GM21825 (cell line): ENCODE data around the gene SMTNL2.
A peak's percentile ranks its signal among the peaks of the same experiment; 100 is the strongest.
"Not testable (repeated sequence)": the region's sequence is repeated elsewhere in the genome, so short reads cannot be mapped to it uniquely, and the experiment has no call there.

Experiments
- ATAC-seq: cut with Tn5 transposase; IDR thresholded peaks from one replicate; pipeline ENCODE4 v1.9.1; 2021; ENCODE audit warnings: mild to moderate bottlenecking, moderate library complexity; ENCODE audit not compliant: unreplicated experiment

Gene SMTNL2

DNA sequence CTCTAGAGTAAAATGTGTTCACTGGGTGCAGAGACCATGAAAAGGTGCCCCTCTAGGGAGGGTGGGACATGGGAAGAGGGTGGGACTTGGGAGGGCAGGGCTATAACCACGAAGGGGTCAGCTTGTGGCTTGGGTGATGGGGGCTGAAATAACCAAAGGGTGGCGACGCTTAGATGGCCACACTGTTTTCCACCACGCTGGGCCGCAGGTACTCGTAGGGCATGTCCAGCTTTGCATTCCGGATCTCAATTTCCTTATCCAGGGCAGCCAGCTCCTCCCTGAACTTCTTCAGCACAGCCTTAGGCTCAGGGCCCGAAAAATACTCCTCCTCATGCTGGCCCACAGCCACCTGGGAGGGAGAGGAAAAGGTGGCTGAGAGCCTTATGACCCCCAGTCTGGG lies 47.1 kb downstream of the SMTNL2 start:
- ATAC-seq: no peak

DNA sequence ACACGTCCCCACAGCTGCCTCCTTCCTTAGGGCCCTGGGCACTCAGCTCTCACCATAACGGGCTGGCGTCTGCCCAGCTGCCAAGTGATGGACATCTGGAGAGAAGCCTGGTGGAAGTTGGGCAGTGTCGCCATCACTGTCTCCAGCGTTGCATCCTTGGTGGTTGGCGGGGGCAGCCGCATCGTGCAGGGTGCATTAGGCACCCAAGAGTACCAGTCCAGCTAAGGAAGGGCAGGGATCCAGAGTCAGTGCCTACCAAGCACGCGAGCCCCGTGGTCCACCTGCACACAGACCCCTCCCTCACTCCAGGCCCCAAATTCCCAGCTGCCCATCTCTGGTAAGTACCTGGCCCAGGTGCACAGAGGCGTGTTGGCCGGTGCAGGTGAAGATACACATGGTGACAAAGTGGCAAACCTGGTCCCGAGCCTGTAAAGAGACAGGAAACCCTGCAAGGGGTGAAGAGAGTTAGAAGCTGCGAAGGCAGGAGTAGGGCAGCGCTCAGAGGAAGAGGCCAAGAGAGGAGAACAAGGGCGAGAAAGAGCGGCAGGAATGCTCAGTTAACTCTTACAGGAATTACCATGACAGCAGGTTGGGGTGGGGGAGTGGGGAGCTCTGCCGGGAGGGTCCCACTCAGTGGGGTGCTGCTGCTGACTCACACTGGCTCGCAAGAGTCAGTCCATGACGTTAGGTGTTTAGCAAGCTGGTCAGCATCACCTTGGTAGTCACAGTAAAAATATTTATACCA lies 47.7 kb downstream of the SMTNL2 start:
- no peak for ATAC-seq

DNA sequence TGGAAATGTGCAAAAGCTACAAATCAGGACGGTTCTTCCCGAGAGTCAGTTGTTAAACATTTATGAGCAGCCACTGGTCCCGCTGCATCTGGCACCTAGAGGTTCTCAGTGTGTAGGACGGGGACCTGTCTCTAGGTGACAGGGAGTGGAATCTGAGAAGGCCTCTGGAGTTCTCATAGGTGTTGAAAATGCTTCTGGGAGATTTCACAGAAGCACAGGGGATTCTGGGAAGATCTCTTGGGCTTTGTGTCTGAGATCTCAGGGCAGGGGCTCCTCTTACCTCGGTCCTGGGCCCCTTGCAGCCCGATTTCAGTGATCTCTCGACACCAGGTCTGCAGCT lies 48.2 kb downstream of the SMTNL2 start:
- no peak for ATAC-seq

DNA sequence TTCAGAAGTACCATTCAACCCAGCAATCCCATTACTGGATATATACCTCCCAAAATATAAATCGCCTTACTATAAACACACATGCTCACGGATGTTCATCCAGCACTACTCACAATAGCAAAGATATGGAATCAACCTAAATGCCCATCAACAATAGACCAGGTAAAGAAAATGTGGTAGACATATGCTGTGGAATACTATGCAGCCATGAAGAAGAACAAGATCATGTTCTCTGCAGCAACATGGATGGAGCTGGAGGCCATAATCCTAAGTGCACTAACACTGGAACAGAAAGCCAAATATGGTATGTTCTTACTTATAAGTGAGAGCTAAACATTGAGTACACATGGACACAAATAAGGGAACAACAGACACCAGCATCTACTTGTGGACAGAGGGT lies 49.3 kb downstream of the SMTNL2 start:
- no peak for ATAC-seq

GRCh38 chr17:4634976-4635375 lies 50.6 kb downstream of the SMTNL2 start:
- no peak for ATAC-seq

DNA sequence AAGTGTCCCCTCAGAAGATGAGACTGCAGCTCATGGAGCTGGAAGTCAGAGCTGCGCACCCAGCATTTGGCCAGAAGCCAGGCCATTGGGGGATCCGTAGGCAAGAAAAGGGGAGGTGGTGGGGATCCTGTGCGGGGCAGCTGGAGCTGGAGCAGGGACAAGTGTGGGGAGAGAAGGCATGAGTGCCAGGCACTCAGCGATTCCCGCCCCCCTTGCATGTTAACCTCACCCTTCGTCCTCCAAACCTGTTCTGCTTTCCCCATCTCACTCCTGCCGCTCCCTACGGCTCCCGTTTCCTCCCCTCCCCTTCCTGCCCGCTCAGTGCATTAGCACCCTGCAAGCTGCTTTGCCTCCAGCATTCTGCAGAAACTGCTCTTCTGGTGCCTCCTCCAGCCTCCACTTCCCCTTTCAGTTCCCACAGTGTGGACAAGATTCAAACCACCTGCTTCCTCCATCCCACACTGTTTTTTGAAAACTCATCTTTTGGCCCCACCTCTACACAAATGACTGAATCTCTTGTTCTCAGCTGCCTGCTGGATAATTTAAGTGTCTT lies 51.6 kb downstream of the SMTNL2 start:
- ATAC-seq: peak; percentile 74

- ATAC-seq: no peak
These were observed 52.3 kb downstream of the SMTNL2 start for GRCh38 chr17:4636474-4637100.

GRCh38 chr17:4638766-4639165 lies 54.4 kb downstream of the SMTNL2 start:
- ATAC-seq: not testable (repeated sequence)

GRCh38 chr17:4639301-4640059 lies 55.2 kb downstream of the SMTNL2 start:
- ATAC-seq: not testable (repeated sequence)

DNA sequence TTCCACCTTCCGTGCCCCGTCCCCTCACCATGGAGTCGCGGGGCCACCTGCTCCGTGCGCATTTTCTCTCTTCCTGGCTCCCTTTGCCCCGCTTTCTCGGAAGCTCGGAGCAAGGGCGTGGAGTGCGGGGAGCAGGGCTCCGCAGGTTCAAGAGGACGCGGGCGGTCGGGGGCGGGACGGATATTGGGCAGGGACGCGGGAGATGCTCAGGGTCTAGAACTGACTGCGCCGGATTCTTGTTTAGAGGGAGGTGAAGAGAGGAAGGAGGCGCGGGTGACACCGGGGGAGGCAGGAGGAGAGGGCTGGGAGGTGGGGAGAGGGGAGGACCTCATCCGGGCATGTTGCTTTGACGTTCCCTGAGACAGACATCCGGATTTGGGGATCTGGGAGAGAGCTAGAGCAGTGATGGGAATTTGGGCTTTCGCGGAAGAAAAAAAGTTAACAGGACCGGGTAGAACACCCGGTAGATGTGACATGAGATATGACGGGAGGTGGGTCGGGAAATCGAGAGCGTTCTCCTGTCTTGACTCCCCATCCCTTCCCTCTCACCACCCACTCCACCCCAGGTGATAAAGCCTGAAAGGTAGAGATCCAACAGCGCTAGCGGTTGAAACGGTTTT lies 56.4 kb downstream of the SMTNL2 start:
- not testable (repeated sequence) for ATAC-seq

GRCh38 chr17:4641297-4642195 lies 57.2 kb downstream of the SMTNL2 start, which contains the start of gene ALOX15:
TSS of gene ALOX15 (minus strand) at chr17:4641678. CDS start at chr17:4641651, 27 bp downstream.
- ATAC-seq: no peak

DNA sequence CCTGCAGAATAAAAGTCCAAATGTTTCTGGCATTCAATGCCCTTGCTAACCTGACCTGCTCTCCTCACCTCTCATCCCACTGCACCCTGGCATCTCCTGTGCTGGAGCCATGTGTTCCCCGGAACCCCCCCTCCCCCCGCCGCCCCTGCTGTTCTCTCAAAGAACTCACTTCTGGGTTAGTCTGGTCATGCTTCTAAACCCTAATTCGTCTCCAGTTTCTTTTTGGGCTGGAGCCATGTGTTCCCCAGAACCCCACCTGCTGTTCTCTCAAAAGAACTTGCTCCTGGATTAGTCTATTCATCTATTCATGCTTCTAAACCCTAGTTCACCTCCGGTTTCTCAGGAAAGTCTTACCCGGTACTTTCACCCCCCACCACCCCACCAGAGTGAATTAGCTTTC lies 58.0 kb downstream of the SMTNL2 start:
- ATAC-seq: no peak

- ATAC-seq: no peak
These were observed 59.3 kb downstream of the SMTNL2 start for GRCh38 chr17:4643676-4644075.

- no peak for ATAC-seq
These were observed 61.3 kb downstream of the SMTNL2 start for GRCh38 chr17:4645642-4646041.

DNA sequence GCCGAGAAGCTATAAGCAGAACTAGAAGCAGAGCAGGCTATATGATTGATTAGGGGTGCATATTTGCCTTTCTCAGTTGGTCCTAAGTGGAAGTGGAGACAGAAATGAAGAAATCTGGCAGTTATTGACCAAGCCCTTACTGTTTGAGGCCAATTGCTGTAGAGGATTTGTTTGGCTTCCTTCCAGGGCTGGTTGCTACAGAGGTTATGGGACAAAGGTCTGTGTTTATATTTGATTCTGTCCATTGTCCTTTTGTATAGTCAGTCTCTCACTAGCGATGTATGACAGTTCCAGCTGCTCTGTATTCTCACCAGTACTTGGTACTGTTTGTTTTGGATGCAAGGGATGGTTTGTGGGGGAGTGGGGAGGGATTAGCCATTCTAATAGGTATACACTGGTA lies 64.4 kb downstream of the SMTNL2 start:
- ATAC-seq: no peak

- no peak for ATAC-seq
These were observed 68.7 kb downstream of the SMTNL2 start for GRCh38 chr17:4652997-4653396.

- not testable (repeated sequence) for ATAC-seq
These were observed 71.6 kb downstream of the SMTNL2 start for GRCh38 chr17:4655933-4656332.

DNA sequence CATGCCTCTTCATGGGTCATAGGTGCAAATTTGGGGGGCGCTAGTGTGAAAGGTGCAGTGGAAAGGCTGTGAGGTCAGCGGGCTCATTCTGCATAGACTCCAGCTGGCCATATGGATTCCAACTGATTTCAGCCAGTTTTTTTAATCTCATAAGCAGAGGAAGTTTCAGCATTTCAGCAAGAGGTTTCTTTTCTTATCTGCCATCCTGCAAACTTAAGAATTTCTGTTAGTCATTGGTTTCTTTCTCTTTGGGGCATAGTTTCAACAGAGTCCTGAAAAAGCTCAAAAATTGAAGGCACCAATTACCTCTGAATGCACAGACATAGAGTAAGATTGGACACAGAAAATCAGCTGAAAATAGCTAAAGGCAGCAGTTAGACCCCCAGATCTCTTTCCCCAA lies 73.3 kb downstream of the SMTNL2 start:
- no peak for ATAC-seq
